HepG2 (cell line): ENCODE results near the gene ARHGAP4. TPM values are rescaled to one million over a fixed set of nuclear protein-coding genes. Genes with fewer than 3 reads are reported as not detected.

Experiments used
- DPF2 ChIP-seq: sonication (generic); formaldehyde crosslinking; IDR thresholded peaks from 2 replicates; pipeline ENCODE4 v1.4.0; 2020; ENCODE audit warnings: mild to moderate bottlenecking, low read depth, missing genetic modification reagents, borderline replicate concordance
- HNRNPUL1 ChIP-seq: fragments of 200-400 bp; formaldehyde crosslinking; IDR thresholded peaks from 2 replicates; pipeline ENCODE4 v1.6.1; 2017; ENCODE audit warnings: low read depth, mild to moderate bottlenecking, low read length, moderate library complexity
- KDM3A ChIP-seq: IDR thresholded peaks from 2 replicates; pipeline ENCODE4 v1.6.1; 2018; ENCODE audit warnings: low read depth, missing compliant biosample characterization
- MLLT10 ChIP-seq: sonication (generic); formaldehyde crosslinking; IDR thresholded peaks from 2 replicates; pipeline ENCODE4 v1.4.0; 2020; ENCODE audit warnings: missing genetic modification reagents
- NAIF1 ChIP-seq: sonication (generic); formaldehyde crosslinking; IDR thresholded peaks from 2 replicates; pipeline ENCODE4 v1.5.0; 2020; ENCODE audit warnings: mild to moderate bottlenecking, missing genetic modification reagents, borderline replicate concordance
- ZNF143 ChIP-seq: sonication (generic); formaldehyde crosslinking; IDR thresholded peaks from 2 replicates; pipeline ENCODE4 v1.4.0; 2020; ENCODE audit warnings: missing genetic modification reagents
- ZNF232 ChIP-seq: sonication (generic); formaldehyde crosslinking; IDR thresholded peaks from 2 replicates; pipeline ENCODE4 v1.4.0; 2020; ENCODE audit warnings: missing genetic modification reagents, borderline replicate concordance
- polyA plus RNA-seq, 8 experiments: library from polyadenylated mRNA; depleted of rRNA in 3 of 8; stranded (reverse) in 7 of 8; unstranded in 1 of 8; fragments of >200 nt; fragmentation: Illumina TruSeq in 4 of 8; extraction: Trizol in 4 of 8; gene quantifications; 2 replicates each; pipeline versions ENCODE4 v1.2.1 to v1.2.3, GENCODE V29; 2011 to 2016; ENCODE audit warnings: low read depth in 4 of 8, missing spikeins in 1 of 8, mixed read lengths in 1 of 8; ENCODE audit not compliant: insufficient read depth in 1 of 8
- total RNA-seq, 5 experiments: library from RNA; depleted of rRNA; stranded (reverse); fragments of >200 nt; fragmentation: Illumina TruSeq; extraction: Trizol; gene quantifications; 2 replicates each; pipeline ENCODE4 v1.2.3, GENCODE V29; 2016; ENCODE audit warnings: low read depth in 1 of 5
- TF ChIP-seq, protein P1 (sequence below): sonication (generic); formaldehyde crosslinking; IDR thresholded peaks from 2 replicates; pipeline ENCODE4 v1.4.0; 2020; ENCODE audit warnings: missing genetic modification reagents
- TF ChIP-seq, protein P2 (sequence below): sonication (generic); formaldehyde crosslinking; IDR thresholded peaks from 2 replicates; pipeline ENCODE4 v1.4.0; 2020; ENCODE audit warnings: missing genetic modification reagents
- TF ChIP-seq, protein P3 (sequence below), 2 experiments: fragments of 450-650 bp in 1 of 2; sonication (generic) in 1 of 2; formaldehyde crosslinking; IDR thresholded peaks; 2 replicates each; pipeline versions ENCODE4 v1.5.0 to v1.8.0; 2020 to 2022; ENCODE audit warnings: mild to moderate bottlenecking in 1 of 2, missing genetic modification reagents in 1 of 2
- TF ChIP-seq, protein P4 (sequence below): sonication (generic); formaldehyde crosslinking; IDR thresholded peaks from 2 replicates; pipeline ENCODE4 v1.5.0; 2020; ENCODE audit warnings: mild to moderate bottlenecking, missing genetic modification reagents, borderline replicate concordance
- TF ChIP-seq, protein P5 (sequence below): sonication (generic); formaldehyde crosslinking; IDR thresholded peaks from 2 replicates; pipeline ENCODE4 v1.9.0; 2021; ENCODE audit warnings: missing genetic modification reagents, mild to moderate bottlenecking, borderline replicate concordance

ARHGAP4 gene
- total and polyA plus RNA-seq, 2 of the 13 experiments (the other 11 are each of a cell fraction or from before 2014, with no cell fraction given), result 0.57 to 0.64 TPM

DNA sequence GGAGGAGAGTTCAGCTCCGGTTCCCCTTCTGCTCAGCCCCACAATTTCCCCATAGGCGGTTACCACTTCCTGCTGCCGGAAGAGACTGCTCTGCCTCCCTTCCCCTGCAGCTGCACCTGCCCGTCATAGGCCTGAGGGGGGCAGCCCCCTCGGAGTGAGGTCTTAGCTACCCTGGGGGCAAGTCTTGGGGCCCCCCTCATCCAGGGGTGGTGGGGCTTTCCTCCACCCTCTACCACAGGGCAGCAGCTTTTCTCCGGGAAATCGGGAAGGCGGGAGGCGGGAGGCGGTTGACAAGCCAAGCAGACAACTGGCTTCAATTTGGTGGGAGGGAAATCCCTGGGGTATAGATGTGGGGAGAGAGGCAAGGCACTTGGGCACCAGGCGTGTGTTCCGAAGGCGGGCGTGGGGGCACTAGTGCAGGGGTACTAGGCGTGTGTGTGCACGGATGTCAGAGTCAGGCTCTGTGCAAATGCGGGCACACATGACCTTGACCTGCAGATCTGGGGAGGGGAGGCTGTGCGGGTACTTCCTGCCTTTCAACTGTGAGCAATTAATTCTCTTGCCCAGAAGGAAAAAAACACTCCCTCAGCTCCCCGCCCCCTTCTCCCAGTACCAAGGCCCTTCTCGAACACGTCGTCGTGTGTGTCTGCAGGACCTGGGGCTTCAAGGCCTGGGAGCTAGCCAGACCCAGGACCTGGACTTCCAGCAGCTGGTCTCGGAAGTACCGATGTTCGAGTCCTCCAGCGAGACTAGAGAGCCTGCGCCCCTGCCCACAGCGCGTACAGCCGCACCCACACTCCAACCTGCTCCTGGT, 1.0 kb upstream of the ARHGAP4 start (continued):
- TF ChIP-seq, protein P1, sequence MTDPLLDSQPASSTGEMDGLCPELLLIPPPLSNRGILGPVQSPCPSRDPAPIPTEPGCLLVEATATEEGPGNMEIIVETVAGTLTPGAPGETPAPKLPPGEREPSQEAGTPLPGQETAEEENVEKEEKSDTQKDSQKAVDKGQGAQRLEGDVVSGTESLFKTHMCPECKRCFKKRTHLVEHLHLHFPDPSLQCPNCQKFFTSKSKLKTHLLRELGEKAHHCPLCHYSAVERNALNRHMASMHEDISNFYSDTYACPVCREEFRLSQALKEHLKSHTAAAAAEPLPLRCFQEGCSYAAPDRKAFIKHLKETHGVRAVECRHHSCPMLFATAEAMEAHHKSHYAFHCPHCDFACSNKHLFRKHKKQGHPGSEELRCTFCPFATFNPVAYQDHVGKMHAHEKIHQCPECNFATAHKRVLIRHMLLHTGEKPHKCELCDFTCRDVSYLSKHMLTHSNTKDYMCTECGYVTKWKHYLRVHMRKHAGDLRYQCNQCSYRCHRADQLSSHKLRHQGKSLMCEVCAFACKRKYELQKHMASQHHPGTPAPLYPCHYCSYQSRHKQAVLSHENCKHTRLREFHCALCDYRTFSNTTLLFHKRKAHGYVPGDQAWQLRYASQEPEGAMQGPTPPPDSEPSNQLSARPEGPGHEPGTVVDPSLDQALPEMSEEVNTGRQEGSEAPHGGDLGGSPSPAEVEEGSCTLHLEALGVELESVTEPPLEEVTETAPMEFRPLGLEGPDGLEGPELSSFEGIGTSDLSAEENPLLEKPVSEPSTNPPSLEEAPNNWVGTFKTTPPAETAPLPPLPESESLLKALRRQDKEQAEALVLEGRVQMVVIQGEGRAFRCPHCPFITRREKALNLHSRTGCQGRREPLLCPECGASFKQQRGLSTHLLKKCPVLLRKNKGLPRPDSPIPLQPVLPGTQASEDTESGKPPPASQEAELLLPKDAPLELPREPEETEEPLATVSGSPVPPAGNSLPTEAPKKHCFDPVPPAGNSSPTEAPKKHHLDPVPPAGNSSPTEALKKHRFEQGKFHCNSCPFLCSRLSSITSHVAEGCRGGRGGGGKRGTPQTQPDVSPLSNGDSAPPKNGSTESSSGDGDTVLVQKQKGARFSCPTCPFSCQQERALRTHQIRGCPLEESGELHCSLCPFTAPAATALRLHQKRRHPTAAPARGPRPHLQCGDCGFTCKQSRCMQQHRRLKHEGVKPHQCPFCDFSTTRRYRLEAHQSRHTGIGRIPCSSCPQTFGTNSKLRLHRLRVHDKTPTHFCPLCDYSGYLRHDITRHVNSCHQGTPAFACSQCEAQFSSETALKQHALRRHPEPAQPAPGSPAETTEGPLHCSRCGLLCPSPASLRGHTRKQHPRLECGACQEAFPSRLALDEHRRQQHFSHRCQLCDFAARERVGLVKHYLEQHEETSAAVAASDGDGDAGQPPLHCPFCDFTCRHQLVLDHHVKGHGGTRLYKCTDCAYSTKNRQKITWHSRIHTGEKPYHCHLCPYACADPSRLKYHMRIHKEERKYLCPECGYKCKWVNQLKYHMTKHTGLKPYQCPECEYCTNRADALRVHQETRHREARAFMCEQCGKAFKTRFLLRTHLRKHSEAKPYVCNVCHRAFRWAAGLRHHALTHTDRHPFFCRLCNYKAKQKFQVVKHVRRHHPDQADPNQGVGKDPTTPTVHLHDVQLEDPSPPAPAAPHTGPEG, result no peak
- TF ChIP-seq KDM3A (CRISPR knock-in tag) (no peak), NAIF1 (CRISPR knock-in tag) (0 out of 2 replicates have a peak, but pooled peaks have one; percentile 51), HNRNPUL1 (no peak), MLLT10 (no peak), DPF2 (CRISPR knock-in tag) (no peak), ZNF232 (CRISPR knock-in tag) (no peak), ZNF143 (CRISPR knock-in tag) (no peak)
- TF ChIP-seq, protein P2, sequence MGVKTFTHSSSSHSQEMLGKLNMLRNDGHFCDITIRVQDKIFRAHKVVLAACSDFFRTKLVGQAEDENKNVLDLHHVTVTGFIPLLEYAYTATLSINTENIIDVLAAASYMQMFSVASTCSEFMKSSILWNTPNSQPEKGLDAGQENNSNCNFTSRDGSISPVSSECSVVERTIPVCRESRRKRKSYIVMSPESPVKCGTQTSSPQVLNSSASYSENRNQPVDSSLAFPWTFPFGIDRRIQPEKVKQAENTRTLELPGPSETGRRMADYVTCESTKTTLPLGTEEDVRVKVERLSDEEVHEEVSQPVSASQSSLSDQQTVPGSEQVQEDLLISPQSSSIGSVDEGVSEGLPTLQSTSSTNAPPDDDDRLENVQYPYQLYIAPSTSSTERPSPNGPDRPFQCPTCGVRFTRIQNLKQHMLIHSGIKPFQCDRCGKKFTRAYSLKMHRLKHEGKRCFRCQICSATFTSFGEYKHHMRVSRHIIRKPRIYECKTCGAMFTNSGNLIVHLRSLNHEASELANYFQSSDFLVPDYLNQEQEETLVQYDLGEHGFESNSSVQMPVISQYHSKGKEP (CRISPR knock-in tag), result no peak
- TF ChIP-seq, protein P3, sequence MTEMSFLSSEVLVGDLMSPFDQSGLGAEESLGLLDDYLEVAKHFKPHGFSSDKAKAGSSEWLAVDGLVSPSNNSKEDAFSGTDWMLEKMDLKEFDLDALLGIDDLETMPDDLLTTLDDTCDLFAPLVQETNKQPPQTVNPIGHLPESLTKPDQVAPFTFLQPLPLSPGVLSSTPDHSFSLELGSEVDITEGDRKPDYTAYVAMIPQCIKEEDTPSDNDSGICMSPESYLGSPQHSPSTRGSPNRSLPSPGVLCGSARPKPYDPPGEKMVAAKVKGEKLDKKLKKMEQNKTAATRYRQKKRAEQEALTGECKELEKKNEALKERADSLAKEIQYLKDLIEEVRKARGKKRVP (CRISPR knock-in tag; IDR thresholded peaks at IDR 0.05), result no peak
- TF ChIP-seq, protein P4, sequence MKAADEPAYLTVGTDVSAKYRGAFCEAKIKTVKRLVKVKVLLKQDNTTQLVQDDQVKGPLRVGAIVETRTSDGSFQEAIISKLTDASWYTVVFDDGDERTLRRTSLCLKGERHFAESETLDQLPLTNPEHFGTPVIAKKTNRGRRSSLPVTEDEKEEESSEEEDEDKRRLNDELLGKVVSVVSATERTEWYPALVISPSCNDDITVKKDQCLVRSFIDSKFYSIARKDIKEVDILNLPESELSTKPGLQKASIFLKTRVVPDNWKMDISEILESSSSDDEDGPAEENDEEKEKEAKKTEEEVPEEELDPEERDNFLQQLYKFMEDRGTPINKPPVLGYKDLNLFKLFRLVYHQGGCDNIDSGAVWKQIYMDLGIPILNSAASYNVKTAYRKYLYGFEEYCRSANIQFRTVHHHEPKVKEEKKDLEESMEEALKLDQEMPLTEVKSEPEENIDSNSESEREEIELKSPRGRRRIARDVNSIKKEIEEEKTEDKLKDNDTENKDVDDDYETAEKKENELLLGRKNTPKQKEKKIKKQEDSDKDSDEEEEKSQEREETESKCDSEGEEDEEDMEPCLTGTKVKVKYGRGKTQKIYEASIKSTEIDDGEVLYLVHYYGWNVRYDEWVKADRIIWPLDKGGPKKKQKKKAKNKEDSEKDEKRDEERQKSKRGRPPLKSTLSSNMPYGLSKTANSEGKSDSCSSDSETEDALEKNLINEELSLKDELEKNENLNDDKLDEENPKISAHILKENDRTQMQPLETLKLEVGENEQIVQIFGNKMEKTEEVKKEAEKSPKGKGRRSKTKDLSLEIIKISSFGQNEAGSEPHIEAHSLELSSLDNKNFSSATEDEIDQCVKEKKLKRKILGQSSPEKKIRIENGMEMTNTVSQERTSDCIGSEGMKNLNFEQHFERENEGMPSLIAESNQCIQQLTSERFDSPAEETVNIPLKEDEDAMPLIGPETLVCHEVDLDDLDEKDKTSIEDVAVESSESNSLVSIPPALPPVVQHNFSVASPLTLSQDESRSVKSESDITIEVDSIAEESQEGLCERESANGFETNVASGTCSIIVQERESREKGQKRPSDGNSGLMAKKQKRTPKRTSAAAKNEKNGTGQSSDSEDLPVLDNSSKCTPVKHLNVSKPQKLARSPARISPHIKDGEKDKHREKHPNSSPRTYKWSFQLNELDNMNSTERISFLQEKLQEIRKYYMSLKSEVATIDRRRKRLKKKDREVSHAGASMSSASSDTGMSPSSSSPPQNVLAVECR (CRISPR knock-in tag), result peak; percentile 41; the same call in 1 of the 2 replicates
- TF ChIP-seq, protein P5, sequence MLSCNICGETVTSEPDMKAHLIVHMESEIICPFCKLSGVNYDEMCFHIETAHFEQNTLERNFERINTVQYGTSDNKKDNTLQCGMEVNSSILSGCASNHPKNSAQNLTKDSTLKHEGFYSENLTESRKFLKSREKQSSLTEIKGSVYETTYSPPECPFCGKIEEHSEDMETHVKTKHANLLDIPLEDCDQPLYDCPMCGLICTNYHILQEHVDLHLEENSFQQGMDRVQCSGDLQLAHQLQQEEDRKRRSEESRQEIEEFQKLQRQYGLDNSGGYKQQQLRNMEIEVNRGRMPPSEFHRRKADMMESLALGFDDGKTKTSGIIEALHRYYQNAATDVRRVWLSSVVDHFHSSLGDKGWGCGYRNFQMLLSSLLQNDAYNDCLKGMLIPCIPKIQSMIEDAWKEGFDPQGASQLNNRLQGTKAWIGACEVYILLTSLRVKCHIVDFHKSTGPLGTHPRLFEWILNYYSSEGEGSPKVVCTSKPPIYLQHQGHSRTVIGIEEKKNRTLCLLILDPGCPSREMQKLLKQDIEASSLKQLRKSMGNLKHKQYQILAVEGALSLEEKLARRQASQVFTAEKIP, result no peak
